ENCODE measurements around the gene RP9.

DNA sequence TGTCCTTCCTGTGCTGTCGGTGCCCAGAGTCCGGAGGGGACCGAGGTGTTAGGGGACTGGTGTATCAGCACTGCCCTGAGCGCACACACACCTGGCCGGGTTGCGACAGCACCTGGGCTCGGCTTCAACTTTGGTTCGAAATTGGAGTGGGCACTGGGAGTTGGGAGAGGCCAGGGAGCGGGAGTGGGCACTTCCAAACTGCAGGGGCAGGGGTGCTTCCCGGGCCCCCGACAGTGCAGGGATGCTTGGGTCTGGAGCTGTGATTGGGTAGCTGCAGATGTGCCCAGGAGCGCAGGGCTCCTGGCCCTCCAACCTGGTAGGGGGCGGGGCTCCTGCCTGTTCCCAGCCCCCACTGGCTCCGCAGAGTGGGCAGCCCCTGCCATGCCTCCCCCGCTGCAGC lies 27.9 kb upstream of the RP9 start:
- TF ChIP-seq, protein P1, sequence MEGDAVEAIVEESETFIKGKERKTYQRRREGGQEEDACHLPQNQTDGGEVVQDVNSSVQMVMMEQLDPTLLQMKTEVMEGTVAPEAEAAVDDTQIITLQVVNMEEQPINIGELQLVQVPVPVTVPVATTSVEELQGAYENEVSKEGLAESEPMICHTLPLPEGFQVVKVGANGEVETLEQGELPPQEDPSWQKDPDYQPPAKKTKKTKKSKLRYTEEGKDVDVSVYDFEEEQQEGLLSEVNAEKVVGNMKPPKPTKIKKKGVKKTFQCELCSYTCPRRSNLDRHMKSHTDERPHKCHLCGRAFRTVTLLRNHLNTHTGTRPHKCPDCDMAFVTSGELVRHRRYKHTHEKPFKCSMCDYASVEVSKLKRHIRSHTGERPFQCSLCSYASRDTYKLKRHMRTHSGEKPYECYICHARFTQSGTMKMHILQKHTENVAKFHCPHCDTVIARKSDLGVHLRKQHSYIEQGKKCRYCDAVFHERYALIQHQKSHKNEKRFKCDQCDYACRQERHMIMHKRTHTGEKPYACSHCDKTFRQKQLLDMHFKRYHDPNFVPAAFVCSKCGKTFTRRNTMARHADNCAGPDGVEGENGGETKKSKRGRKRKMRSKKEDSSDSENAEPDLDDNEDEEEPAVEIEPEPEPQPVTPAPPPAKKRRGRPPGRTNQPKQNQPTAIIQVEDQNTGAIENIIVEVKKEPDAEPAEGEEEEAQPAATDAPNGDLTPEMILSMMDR (IDR thresholded peaks at IDR 0.05) = no peak
- TF ChIP-seq POLR2A (IDR thresholded peaks at IDR 0.05) = no peak

All from right lobe of liver (tissue), 4 donors.